ENCODE data around the gene NFATC1. TPM values are rescaled to one million over a fixed set of nuclear protein-coding genes. Genes with fewer than 3 reads are reported as not detected.

NFATC1 gene
- total RNA-seq, 1 experiment from 2014 or later: 3.4 TPM

DNA sequence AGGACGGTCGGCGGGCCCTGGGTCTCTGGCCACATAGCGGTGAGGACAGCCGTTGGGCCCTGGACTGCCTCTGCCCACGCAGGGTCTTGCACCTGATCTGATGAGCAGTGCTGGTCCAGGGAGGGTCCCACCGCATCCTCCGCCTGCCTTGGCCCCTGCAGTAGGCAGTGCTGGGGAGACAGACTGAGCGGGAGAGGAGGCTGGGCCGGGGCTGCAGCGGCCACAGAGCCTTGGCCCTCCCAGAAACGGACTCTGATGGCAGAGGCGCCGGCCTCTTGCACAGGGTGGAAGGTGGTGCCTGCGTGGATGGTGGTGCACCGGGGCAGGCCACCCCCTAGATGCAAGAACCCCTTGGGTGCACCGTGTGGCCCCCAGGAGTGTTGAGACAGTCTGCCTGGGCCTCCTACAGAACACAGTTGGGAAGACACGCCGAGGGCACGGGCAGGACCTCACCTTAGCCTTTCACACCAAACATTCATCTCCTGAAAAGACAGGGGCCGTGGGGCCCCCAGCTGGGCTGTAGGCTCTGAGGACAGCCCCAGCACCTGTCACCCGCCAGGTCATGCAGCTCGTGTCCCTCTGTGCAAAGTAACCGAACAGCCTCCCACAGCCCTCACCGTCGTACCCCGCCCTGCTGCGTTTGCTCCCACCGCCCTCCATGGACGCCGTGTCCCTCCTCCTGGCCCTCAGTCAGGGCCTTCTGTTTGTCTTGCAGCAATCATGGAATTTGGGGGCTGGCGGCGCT is 36.8 kb downstream of the NFATC1 start:
- Histone ChIP-seq H3K27me3 (replicated peaks) (no peaks in the 10 kb centered on the region), H3K4me1 (replicated peaks) (no peaks in the 10 kb centered on the region), H3K36me3 (no peaks in the 10 kb centered on the region), H3K27ac (no peak overlapping the region), H3K4me3 (no peak overlapping the region), H3K9me3 (replicated peaks) (no peaks in the 10 kb centered on the region)
- DNase-seq (ENCODE audit: low read depth in 1 of 2, low spot score in 2 of 2): no peak

DNA sequence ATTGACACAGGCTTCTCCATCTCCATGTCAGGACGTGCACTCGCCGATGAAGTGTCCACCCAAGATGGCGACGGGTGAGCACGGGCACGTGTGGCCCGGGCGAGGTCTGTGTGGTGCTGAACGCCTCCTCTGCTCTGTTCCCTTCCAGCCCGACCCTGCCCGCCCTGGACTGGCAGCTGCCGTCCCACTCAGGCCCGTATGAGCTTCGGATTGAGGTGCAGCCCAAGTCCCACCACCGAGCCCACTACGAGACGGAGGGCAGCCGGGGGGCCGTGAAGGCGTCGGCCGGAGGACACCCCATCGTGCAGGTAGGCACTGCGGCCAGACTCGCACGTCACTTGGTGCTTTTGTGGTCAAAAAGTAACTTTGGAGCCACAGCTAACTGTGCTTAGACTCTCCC is 37.7 kb downstream of the NFATC1 start:
- DNase-seq (ENCODE audit: low read depth in 1 of 2, low spot score in 2 of 2): no peak

DNA sequence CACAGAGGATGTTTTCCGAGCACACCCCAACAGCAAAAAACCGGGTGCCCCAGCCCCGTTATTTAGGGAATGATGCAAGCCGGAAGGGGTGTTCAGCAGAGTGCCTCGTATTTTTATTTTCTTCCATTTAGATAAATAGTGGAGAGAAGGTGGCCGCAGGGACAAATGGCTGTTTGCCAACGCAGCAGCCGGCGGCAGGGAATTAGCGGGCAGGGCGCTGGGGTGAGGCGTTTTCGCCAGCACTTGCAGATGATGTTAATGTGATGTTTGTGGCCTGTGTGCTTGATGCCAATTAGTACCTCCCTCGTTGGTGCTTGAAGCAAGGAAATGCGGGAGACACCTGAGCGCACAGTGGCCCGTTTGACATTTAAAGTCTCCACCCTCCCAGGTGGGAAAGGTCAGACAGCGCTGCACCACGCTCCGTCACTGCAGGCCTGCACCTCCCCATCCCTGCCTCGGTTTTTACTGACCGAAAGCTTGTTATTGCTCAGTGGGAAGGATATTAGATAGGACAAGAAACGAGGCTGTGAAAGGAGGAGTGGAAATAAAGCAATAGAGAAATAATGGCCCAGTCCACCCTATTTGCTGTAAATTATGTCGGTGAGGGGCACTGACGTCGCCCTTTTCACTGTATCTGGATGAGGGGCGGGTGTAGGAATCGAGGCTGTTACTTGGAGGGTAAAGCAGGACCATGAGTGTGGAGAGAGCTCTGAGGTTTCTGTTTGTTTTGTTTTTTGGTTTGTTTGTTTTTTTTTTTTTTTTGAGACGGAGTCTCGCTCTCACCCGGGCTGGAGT is 39.1 kb downstream of the NFATC1 start:
- no peak overlapping the region for H3K27ac ChIP-seq
- no peaks in the 10 kb centered on the region for H3K27me3 ChIP-seq (replicated peaks)
- H3K4me1 ChIP-seq (replicated peaks): no peaks in the 10 kb centered on the region
- H3K9me3 ChIP-seq (replicated peaks): no peaks in the 10 kb centered on the region
- no peaks in the 10 kb centered on the region for H3K36me3 ChIP-seq
- no peak overlapping the region for H3K4me3 ChIP-seq
- DNase-seq (ENCODE audit: low read depth in 1 of 2, low spot score in 2 of 2): no peak

More for the DNA sequence above, 37.7 kb downstream of the NFATC1 start:
- H3K36me3 ChIP-seq: no peaks in the 10 kb centered on the region
- H3K4me3 ChIP-seq: no peak overlapping the region
- H3K27me3 ChIP-seq (replicated peaks): no peaks in the 10 kb centered on the region
- no peak overlapping the region for H3K27ac ChIP-seq
- H3K9me3 ChIP-seq (replicated peaks): no peaks in the 10 kb centered on the region
- H3K4me1 ChIP-seq (replicated peaks): no peaks in the 10 kb centered on the region

DNA sequence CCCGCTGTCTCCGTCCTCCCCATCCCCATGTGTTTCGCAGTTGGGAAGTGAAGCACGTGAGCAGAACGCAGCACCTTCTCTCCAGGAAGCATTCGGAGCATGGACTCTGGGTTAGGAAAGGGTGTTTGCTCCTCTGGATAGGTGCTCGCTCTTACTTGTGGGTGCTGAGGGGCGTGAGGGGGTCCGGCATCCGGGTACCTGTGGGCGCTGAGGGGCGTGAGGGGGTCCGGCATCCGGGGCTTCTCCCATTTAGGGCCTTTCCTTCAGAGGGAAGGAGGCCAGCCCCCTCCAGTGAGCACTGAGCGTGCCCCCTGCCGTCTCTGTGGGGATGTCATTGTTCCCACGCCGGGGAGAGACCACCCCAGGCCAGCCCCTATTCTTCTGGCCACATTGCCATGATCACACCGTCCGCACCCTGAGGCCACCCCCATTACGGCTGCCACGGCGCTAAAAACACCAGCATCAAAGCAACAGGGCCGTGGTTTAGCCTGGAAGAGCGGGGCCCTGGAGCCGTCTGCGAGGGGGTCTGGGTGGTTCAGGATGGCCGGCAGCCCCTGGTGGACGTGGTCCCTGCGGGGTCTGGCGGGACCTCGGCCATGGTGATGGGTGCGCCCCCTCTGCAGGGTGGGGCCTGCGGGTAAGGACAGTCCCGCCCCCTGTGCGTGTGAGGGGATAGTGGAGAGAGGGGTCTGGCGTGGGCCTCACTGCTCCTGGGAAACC is 41.0 kb downstream of the NFATC1 start:
- H3K36me3 ChIP-seq: no peaks in the 10 kb centered on the region
- H3K4me3 ChIP-seq: no peak overlapping the region
- H3K4me1 ChIP-seq (replicated peaks): no peaks in the 10 kb centered on the region
- H3K9me3 ChIP-seq (replicated peaks): no peaks in the 10 kb centered on the region
- no peaks in the 10 kb centered on the region for H3K27me3 ChIP-seq (replicated peaks)
- no peak for DNase-seq (ENCODE audit: low read depth in 1 of 2, low spot score in 2 of 2)
- no peak overlapping the region for H3K27ac ChIP-seq

DNA sequence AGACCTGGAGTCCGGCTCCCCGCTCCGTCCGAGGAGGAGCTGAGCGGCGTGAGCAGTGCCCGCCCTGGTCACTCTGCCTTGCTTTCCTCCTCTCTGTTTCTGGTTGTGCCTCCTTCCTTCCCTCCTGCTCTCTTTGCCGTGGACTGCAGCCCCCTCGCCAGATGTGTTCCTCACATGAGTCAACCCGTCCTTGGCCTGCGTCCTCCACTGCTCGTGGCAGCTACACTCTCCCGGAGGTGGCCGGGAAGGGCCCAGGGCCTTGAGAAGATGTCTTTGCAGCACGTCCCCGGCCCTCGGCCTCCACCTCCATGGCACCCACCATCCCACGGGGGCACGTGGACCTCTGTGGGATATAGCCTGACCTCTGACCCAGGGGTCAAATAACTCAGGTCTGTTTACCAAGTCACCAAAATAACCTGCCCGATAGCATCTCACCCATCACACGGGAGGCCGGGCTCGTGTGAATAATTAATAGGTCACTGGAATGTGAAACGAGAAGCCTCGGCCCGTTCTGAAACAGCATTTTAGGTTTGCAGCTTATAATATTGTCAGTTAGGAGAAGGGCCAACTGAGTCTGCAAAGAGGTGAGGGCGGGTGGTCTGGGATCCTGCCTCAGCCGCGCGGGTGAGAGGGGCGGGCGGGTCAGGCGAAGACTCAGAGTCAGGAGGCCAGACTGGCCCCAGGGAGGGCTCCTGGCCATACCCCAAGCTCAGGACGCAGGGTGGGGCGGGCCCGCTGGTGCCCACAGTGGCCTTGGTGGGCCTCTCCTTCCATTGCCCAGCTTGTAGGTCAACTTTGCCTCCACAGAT is 42.6 kb downstream of the NFATC1 start:
- no peak overlapping the region for H3K4me3 ChIP-seq
- no peak for DNase-seq (ENCODE audit: low read depth in 1 of 2, low spot score in 2 of 2)
- no peaks in the 10 kb centered on the region for H3K9me3 ChIP-seq (replicated peaks)
- H3K27me3 ChIP-seq (replicated peaks): no peaks in the 10 kb centered on the region
- no peak overlapping the region for H3K27ac ChIP-seq
- no peaks in the 10 kb centered on the region for H3K4me1 ChIP-seq (replicated peaks)
- H3K36me3 ChIP-seq: no peaks in the 10 kb centered on the region

DNA sequence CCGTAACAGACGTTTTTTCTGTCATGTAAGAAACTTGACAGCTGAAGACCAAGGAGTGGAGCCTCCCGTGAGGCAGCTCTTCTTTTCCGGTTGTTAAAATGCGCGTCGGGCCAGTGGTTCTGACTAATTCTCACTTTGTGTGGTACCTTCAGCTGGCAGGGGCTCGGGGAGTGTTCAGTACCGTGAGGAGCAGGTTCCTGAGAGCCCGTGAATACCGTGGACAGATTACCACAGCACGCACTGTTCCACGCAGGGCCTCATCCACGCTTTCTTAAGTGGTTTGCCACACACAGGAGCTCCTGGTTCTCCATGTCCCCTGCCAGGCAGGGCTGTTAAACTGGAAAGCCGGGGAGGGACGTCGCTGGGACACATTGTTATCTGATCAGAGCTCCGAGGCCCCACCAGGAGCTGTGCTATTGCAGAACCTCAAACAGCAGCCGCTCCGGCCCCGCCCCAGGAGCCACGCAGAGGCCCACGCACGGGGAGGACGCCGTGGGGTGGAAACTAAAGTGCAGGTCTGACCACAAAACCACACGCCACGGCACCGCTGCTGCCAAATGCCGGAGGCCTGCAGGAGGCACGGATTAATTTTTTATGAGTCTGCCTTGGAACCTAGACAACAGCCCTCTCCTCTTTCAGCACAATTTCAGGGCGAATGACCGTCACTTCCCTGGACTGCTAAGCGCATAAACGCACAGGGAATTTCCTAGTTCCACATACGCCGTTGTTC is 43.3 kb downstream of the NFATC1 start:
- H3K4me1 ChIP-seq (replicated peaks): no peaks in the 10 kb centered on the region
- H3K4me3 ChIP-seq: no peak overlapping the region
- H3K36me3 ChIP-seq: no peaks in the 10 kb centered on the region
- H3K27me3 ChIP-seq (replicated peaks): no peaks in the 10 kb centered on the region
- no peak for DNase-seq (ENCODE audit: low read depth in 1 of 2, low spot score in 2 of 2)
- H3K9me3 ChIP-seq (replicated peaks): no peaks in the 10 kb centered on the region
- H3K27ac ChIP-seq: no peak overlapping the region

DNA sequence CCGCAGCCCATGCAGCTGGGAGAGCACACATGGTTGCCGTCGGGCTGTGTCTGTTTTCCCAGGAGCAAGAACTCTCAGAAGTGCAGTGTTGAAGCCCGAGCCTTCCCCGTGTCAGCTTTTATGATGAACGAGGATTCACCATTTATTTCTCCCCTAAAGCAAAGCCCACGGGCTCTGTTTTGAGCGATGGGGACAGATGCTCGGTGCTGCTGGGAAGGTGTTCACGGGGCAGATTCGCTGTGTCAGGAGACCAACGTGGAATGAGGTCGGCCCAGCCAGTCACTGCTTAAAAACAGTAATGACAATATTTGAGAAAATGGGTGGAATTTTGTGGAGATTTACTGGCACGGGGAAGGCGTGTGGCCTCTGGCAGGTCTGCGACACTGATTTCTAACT is 43.9 kb downstream of the NFATC1 start:
- no peaks in the 10 kb centered on the region for H3K9me3 ChIP-seq (replicated peaks)
- no peaks in the 10 kb centered on the region for H3K27me3 ChIP-seq (replicated peaks)
- H3K4me1 ChIP-seq (replicated peaks): no peaks in the 10 kb centered on the region
- no peaks in the 10 kb centered on the region for H3K36me3 ChIP-seq
- H3K4me3 ChIP-seq: no peak overlapping the region
- no peak for DNase-seq (ENCODE audit: low read depth in 1 of 2, low spot score in 2 of 2)
- H3K27ac ChIP-seq: no peak overlapping the region

DNA sequence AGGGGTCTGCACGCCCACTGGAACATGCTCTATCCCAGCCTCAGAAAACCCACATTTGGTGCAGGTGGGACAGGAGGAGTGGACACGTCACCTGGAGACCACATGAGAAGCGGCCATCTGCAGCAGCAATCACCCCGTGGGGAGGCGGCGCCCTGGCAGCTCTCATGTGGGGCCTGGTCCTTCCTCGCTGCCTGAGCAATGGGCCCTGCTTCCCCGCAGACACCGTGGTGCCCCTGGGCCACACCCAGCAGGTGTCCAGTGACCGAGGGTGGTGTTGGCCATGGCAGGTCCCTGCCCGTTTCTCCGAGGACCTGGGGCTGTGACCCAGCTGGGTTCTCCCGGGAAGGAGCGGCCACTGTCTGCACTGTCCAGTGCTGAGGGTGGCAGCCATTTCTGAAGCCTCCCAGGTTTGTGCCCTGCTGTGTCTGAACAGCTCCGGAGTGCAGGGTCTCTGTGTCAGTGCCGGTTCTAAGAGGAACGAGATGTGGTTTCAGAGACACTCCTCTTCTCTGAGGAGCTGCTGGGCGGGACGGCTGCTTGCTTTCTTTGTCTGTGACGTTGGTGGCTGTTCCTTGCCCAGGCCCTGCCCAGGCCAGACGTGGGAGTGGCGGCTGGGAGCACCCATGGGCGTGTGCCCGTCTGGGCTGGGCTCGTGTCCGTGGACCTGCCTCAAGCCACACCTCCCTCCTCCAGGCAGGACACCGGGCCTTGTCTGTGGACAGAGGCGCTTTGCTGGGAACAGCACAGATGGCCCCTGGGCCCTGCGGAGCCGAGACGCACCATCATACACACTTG is 44.8 kb downstream of the NFATC1 start:
- no peak overlapping the region for H3K27ac ChIP-seq
- H3K36me3 ChIP-seq: no peaks in the 10 kb centered on the region
- H3K4me1 ChIP-seq (replicated peaks): peaks cover 2% of the 10 kb centered on the region; the same call in 1 of the 2 replicates
- no peaks in the 10 kb centered on the region for H3K9me3 ChIP-seq (replicated peaks)
- DNase-seq (ENCODE audit: low read depth in 1 of 2, low spot score in 2 of 2): no peak
- H3K27me3 ChIP-seq (replicated peaks): no peaks in the 10 kb centered on the region
- no peak overlapping the region for H3K4me3 ChIP-seq

DNA sequence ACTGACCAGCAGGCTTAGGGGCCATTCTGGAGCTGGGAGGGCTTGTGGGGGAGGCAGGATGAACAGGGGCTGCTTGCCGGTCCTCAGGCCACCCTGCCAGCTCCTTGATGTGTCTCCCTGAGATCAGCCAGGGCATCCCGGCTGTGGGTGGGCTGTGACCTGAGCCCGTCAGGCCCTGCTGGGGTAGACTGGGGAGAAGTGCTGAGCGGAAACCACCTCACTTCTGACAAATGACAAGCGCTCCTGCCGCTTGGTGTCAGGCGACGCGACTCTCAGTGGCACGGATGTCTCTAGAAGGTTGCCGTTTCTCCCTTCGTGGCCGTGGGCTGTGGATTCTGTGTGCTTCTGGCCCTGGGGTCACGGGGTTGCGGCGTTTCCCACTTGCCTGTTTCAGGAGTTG is 45.7 kb downstream of the NFATC1 start:
- DNase-seq (ENCODE audit: low read depth in 1 of 2, low spot score in 2 of 2): no peak
- no peaks in the 10 kb centered on the region for H3K9me3 ChIP-seq (replicated peaks)
- H3K4me1 ChIP-seq (replicated peaks): peaks cover 8% of the 10 kb centered on the region; the same call in 1 of the 2 replicates
- H3K27me3 ChIP-seq (replicated peaks): no peaks in the 10 kb centered on the region
- H3K36me3 ChIP-seq: no peaks in the 10 kb centered on the region
- H3K27ac ChIP-seq: no peak overlapping the region
- no peak overlapping the region for H3K4me3 ChIP-seq

DNA sequence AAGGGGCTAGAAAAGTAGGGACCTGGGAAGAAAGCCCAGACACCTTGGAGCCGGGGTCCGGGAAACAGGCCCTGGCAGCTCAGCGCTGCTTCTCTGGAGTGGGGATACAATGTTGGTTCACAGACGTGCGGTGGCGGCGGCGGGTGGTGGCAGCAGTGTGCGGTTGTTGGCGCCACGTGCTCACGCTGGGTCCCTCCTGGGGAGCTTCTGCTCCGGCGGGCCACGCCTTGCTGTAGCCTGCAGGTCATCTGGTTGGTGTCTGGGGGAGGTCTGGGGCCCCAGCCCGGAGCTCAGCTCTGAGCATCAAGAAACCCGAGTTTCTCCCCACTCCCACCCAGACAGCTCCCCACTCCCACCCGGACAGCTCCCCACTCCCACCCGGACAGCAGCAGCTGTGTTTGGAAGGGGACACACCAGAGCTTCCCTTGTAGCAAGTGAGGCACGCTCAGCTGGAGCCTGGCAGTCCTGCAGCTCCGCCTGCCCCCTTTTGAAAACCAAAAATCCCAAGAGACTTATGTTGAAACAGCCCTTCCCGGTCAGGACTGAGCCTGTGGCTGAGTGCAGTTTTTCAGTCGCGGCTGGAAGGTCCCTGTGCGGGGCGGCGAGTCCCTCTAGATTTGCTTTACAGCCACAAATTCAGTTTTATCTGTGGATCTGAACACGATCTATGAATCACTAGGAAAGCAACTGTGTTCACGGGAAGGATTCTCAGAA is 46.9 kb downstream of the NFATC1 start:
- no peaks in the 10 kb centered on the region for H3K9me3 ChIP-seq (replicated peaks)
- H3K4me1 ChIP-seq (replicated peaks): peaks cover 17% of the 10 kb centered on the region
- no peak for DNase-seq (ENCODE audit: low read depth in 1 of 2, low spot score in 2 of 2)
- H3K4me3 ChIP-seq: no peak overlapping the region
- H3K27me3 ChIP-seq (replicated peaks): no peaks in the 10 kb centered on the region
- H3K36me3 ChIP-seq: no peaks in the 10 kb centered on the region
- no peak overlapping the region for H3K27ac ChIP-seq

DNA sequence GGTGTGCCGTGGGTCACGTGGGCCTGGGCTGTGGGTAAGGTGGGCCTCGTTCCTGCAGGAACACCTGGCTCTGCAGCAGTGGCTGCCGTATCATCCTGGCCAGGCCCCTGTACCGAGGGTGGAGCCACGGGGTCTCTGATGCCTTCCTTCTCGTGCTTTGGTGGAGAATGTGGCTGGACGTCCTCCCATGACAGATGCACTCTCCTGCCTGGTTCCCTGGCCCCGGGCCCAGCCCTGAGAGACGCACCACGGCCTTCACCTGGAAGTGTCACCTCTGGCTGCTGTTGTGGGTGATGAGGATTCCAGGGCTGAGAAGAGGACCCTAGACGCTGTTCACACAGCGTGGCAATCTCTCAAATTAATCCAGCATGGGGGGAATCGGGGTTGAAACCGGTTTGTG is 49.5 kb downstream of the NFATC1 start:
- H3K27ac ChIP-seq: no peak overlapping the region

More for the DNA sequence above, 49.5 kb downstream of the NFATC1 start:
- no peak overlapping the region for H3K4me3 ChIP-seq
- H3K36me3 ChIP-seq: no peaks in the 10 kb centered on the region
- no peak for DNase-seq (ENCODE audit: low read depth in 1 of 2, low spot score in 2 of 2)
- H3K9me3 ChIP-seq (replicated peaks): no peaks in the 10 kb centered on the region
- H3K27me3 ChIP-seq (replicated peaks): no peaks in the 10 kb centered on the region
- peaks cover 32% of the 10 kb centered on the region for H3K4me1 ChIP-seq (replicated peaks)
